Measurements from ENCODE around the gene VIL1. TPM values are rescaled to one million over a fixed set of nuclear protein-coding genes. Genes with fewer than 3 reads are reported as not detected.
A peak's percentile ranks its signal among the peaks of the same experiment; 100 is the strongest.

The VIL1 gene
- total and polyA plus RNA-seq, 9 of the 15 experiments (the other 6 are each of a cell fraction or from before 2014, with no cell fraction given), result 0.51 to 2.7 (median 1.2) TPM

- peak; percentile 86; the same call in 1 of the 2 replicates for TF ChIP-seq HEY1 (CRISPR knock-in tag; IDR thresholded peaks at IDR 0.05; ENCODE audit: borderline replicate concordance)
- no peak for TF ChIP-seq GMEB1 (CRISPR knock-in tag; IDR thresholded peaks at IDR 0.05)
- no peak for TF ChIP-seq ATF1 (CRISPR knock-in tag; IDR thresholded peaks at IDR 0.05)
- peak; percentile 10; the same call in 1 of the 2 replicates for TF ChIP-seq ATF1 (tag; IDR thresholded peaks at IDR 0.05)
- TF ChIP-seq NONO (IDR thresholded peaks at IDR 0.05; ENCODE audit: low read depth in 2 of 2, low read length in 1 of 2), result peak in 1 of 2 experiments; percentile 62; a peak in 1 of 4 replicates
- peak; percentile 80; the same call in 1 of the 2 replicates for TF ChIP-seq ZNF830 (CRISPR knock-in tag; IDR thresholded peaks at IDR 0.05)
- TF ChIP-seq DEAF1 (CRISPR knock-in tag; IDR thresholded peaks at IDR 0.05), result peak; percentile 67
- peak in 1 of 2 experiments; percentile 88; a peak in 2 of 4 replicates for TF ChIP-seq TEAD1 (CRISPR knock-in tag; IDR thresholded peaks at IDR 0.05)
- peak; percentile 4; the same call in 1 of the 2 replicates for TF ChIP-seq MYNN (IDR thresholded peaks at IDR 0.05)
- no peak for TF ChIP-seq MYNN (CRISPR knock-in tag; IDR thresholded peaks at IDR 0.05)
- no peak for TF ChIP-seq JUNB (CRISPR knock-in tag; conservative IDR thresholded peaks at IDR 0.05)
- TF ChIP-seq, protein P1, sequence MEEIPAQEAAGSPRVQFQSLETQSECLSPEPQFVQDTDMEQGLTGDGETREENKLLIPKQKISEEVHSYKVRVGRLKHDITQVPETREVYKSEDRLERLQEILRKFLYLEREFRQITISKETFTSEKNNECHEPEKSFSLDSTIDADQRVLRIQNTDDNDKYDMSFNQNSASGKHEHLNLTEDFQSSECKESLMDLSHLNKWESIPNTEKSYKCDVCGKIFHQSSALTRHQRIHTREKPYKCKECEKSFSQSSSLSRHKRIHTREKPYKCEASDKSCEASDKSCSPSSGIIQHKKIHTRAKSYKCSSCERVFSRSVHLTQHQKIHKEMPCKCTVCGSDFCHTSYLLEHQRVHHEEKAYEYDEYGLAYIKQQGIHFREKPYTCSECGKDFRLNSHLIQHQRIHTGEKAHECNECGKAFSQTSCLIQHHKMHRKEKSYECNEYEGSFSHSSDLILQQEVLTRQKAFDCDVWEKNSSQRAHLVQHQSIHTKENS (CRISPR knock-in tag; IDR thresholded peaks at IDR 0.05), result peak; percentile 85
- TF ChIP-seq ZBTB40 (IDR thresholded peaks at IDR 0.05), result peak; percentile 51; the same call in 1 of the 2 replicates
- no peak for TF ChIP-seq ZBTB40 (CRISPR knock-in tag; IDR thresholded peaks at IDR 0.05)
Observed at GRCh38 chr2:218406209-218406948, 12.5 kb upstream of the VIL1 start (continued).

All from K562 (cell line).